ENCODE results near the gene GLMN. TPM values are rescaled to one million over a fixed set of nuclear protein-coding genes. Genes with fewer than 3 reads are reported as not detected.

The GLMN gene
- total RNA-seq, 2 donors from 2014 or later, result 27.2 to 27.7 TPM

DNA sequence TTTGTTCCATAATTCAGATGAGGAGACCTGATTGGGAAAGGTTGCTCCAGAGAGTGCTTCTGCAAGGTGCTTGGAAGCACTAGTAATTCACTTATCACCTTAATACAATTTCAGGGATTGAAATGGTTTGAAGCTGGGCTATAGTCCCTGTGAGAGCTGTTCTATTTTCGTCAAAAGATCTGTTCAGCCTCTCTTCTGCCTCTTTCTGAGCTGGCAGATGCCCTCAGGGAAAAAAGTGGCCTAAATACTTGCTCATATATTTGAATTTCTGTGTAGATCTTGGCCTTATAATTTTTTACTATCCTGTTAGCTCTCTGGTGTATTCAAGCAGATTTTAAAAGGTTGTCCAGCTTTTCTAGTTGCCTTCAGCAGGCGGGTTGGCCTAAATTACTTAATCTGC is 58.8 kb downstream of the GLMN start:
- H3K4me1 ChIP-seq (ENCODE audit: control insufficient read depth, insufficient read depth, low read length), result no peaks in the 10 kb centered on the region
- Mint-ChIP-seq H3K27me3 (ENCODE audit: insufficient read depth) (no peaks in the 10 kb centered on the region), H3K4me1 (no peaks in the 10 kb centered on the region), H3K4me3 (no peak overlapping the region), H3K36me3 (ENCODE audit: low read depth) (no peaks in the 10 kb centered on the region), H3K27ac (no peak overlapping the region), H3K9me3 (no peaks in the 10 kb centered on the region)
- no peak overlapping the region for H3K9ac ChIP-seq (ENCODE audit: extremely low read depth, low read length, poor library complexity, severe bottlenecking)
- no peak for DNase-seq
- no peaks in the 10 kb centered on the region for H3K27me3 ChIP-seq (ENCODE audit: control insufficient read depth, insufficient read depth, low read length, poor library complexity, severe bottlenecking)
- H3K9me3 ChIP-seq (ENCODE audit: control insufficient read depth, low read length), result no peaks in the 10 kb centered on the region
- H3K27ac ChIP-seq (ENCODE audit: low read depth, low read length), result no peak overlapping the region
- TF ChIP-seq, protein P1, sequence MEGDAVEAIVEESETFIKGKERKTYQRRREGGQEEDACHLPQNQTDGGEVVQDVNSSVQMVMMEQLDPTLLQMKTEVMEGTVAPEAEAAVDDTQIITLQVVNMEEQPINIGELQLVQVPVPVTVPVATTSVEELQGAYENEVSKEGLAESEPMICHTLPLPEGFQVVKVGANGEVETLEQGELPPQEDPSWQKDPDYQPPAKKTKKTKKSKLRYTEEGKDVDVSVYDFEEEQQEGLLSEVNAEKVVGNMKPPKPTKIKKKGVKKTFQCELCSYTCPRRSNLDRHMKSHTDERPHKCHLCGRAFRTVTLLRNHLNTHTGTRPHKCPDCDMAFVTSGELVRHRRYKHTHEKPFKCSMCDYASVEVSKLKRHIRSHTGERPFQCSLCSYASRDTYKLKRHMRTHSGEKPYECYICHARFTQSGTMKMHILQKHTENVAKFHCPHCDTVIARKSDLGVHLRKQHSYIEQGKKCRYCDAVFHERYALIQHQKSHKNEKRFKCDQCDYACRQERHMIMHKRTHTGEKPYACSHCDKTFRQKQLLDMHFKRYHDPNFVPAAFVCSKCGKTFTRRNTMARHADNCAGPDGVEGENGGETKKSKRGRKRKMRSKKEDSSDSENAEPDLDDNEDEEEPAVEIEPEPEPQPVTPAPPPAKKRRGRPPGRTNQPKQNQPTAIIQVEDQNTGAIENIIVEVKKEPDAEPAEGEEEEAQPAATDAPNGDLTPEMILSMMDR (conservative IDR thresholded peaks at IDR 0.05), result no peak
- WGBS, 2 experiments (ENCODE audit: insufficient coverage in 1 of 2, insufficient read length in 1 of 2), result 86 to 100% methylated on average over 2 of the region's 2 CpGs
- H3K4me3 ChIP-seq (ENCODE audit: low read length), result no peak overlapping the region
- no peaks in the 10 kb centered on the region for H3K36me3 ChIP-seq (ENCODE audit: control insufficient read depth, insufficient read depth, low read length)

DNA sequence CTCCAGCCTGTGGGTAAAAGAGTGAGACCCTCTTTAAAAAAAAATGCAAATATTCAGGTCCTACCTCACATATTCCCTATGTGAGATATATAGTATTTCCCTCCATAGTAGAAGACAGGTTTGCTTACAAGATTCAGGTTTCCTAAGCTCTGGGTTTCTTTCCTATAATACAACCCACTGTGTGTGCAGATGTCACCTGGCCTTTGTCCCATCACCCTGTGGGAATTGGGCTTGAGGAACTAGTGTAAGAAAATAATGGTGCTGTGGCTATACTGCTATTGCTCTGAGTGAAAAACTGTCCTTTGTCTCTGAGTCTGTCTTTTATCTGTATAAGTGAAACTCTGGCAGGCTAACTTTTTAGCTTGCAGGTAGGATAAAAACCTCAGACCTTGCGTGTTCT is 68.1 kb downstream of the GLMN start:
- Histone ChIP-seq H3K36me3 (ENCODE audit: control insufficient read depth, insufficient read depth, low read length) (no peaks in the 10 kb centered on the region), H3K27ac (ENCODE audit: low read depth, low read length) (no peak overlapping the region), H3K4me3 (ENCODE audit: low read length) (no peak overlapping the region), H3K27me3 (ENCODE audit: control insufficient read depth, insufficient read depth, low read length, poor library complexity, severe bottlenecking) (no peaks in the 10 kb centered on the region), H3K9me3 (ENCODE audit: control insufficient read depth, low read length) (no peaks in the 10 kb centered on the region), H3K4me1 (ENCODE audit: control insufficient read depth, insufficient read depth, low read length) (no peaks in the 10 kb centered on the region), H3K9ac (ENCODE audit: extremely low read depth, low read length, poor library complexity, severe bottlenecking) (no peak overlapping the region)
- H3K4me1 Mint-ChIP-seq, result no peaks in the 10 kb centered on the region
- H3K27me3 Mint-ChIP-seq (ENCODE audit: insufficient read depth), result no peaks in the 10 kb centered on the region
- no peak overlapping the region for H3K4me3 Mint-ChIP-seq
- no peaks in the 10 kb centered on the region for H3K36me3 Mint-ChIP-seq (ENCODE audit: low read depth)
- peaks cover 9% of the 10 kb centered on the region for H3K9me3 Mint-ChIP-seq
- H3K27ac Mint-ChIP-seq, result no peak overlapping the region
- TF ChIP-seq, protein P1 (conservative IDR thresholded peaks at IDR 0.05), result no peak
- WGBS, 2 experiments (ENCODE audit: insufficient coverage in 1 of 2, insufficient read length in 1 of 2), result 90 to 100% methylated on average over 1 of the region's 1 CpG
- no peak for DNase-seq

DNA sequence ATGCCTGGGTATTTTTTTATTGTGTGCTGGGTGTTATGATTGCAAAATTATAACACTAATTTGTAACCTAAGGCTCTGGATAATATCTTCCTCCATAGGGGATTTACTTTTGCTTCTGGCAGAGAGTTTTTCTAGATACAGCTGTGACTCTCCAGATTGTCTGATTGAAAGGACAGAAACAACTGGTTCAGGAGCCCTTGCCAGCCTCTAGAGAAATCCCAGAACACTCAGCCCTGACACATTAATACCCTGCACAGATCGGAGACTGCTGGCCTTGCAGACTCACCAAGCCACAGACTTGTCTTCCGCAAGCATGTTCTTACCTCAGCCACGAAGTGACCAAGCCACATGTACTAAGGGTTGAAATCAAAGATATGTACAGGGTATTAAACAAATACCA is 70.4 kb downstream of the GLMN start:
- Histone ChIP-seq H3K9ac (ENCODE audit: extremely low read depth, low read length, poor library complexity, severe bottlenecking) (no peak overlapping the region), H3K9me3 (ENCODE audit: control insufficient read depth, low read length) (no peaks in the 10 kb centered on the region), H3K4me3 (ENCODE audit: low read length) (no peak overlapping the region), H3K27ac (ENCODE audit: low read depth, low read length) (no peak overlapping the region), H3K4me1 (ENCODE audit: control insufficient read depth, insufficient read depth, low read length) (no peaks in the 10 kb centered on the region), H3K36me3 (ENCODE audit: control insufficient read depth, insufficient read depth, low read length) (no peaks in the 10 kb centered on the region), H3K27me3 (ENCODE audit: control insufficient read depth, insufficient read depth, low read length, poor library complexity, severe bottlenecking) (no peaks in the 10 kb centered on the region)
- Mint-ChIP-seq H3K9me3 (peaks cover 4% of the 10 kb centered on the region), H3K27me3 (ENCODE audit: insufficient read depth) (no peaks in the 10 kb centered on the region), H3K4me1 (no peaks in the 10 kb centered on the region), H3K27ac (no peak overlapping the region), H3K4me3 (no peak overlapping the region), H3K36me3 (ENCODE audit: low read depth) (no peaks in the 10 kb centered on the region)
- WGBS, 2 experiments (ENCODE audit: insufficient coverage in 1 of 2, insufficient read length in 1 of 2), result 93% methylated on average over 3 of the region's 3 CpGs; no CpG with 5 or more reads in 1 of the 2 experiments
- TF ChIP-seq, protein P1 (conservative IDR thresholded peaks at IDR 0.05), result no peak
- DNase-seq, result no peak

Data from endodermal cell (in vitro differentiated cells).